HCT116 (cell line): ENCODE data around the gene NOS2. TPM values are rescaled to one million over a fixed set of nuclear protein-coding genes. Genes with fewer than 3 reads are reported as not detected.
"Not testable (repeated sequence)": the region's sequence is repeated elsewhere in the genome, so short reads cannot be mapped to it uniquely, and the experiment has no call there.

ENCODE experiments used
- ATAC-seq: fragments of 200-7000 bp; cut with Tn5 transposase; 2 replicates; pipeline ENCODE4 v1.9.1; 2020; ENCODE audit warnings: mild to moderate bottlenecking, moderate library complexity
- BruUV-seq: library from RNA; stranded (reverse); fragments of 400-500 nt; replicated peaks from 2 replicates; lab custom pipeline; 2021; lab: Mats Ljungman, UMichigan
- CTCF ChIA-PET: fragments of 300-600 bp; sonication (Branson Sonifier 250); formaldehyde crosslinking; loops from one replicate; lab custom pipeline; 2021; ENCODE audit warnings: antibody characterized with exemption; lab: Charles Lee
- POLR2A ChIA-PET: fragments of 300-600, 350-600 bp; sonication (Branson Sonifier 250); formaldehyde crosslinking; loops from one replicate; lab custom pipeline; 2021; ENCODE audit warnings: antibody characterized with exemption; lab: Charles Lee
- RAD21 ChIA-PET, 2 experiments: fragments of 300-600 bp; sonication (Branson Sonifier 250); formaldehyde crosslinking; loops; one replicate each; lab custom pipeline; 2023; ENCODE audit warnings: low total read pairs in 2 of 2; ENCODE audit not compliant: uncharacterized antibody in 2 of 2, unreplicated experiment in 2 of 2, low non-redundant PET in 1 of 2; lab: Charles Lee
- DNase-seq: peaks from one replicate; pipeline ENCODE4 v3.0.0-alpha.2; 2010; ENCODE audit warnings: low read depth, low spot score
- H2AFZ ChIP-seq: fragments of 200-600 bp; shearing (Covaris generic), sonication (generic); 2 replicates; pipeline ENCODE4 v1.6.1; 2017; ENCODE audit warnings: low read depth, mixed run types, mixed read lengths, antibody characterized with exemption, low read length; ENCODE audit not compliant: poor library complexity, severe bottlenecking
- H3K27ac ChIP-seq: 2 replicates; pipeline ENCODE4 v1.5.1; 2012; ENCODE audit warnings: low read depth, low read length
- H3K27me3 ChIP-seq: fragments of 200-600 bp; sonication (generic); 2 replicates; pipeline ENCODE4 v1.6.1; 2016; ENCODE audit warnings: mixed run types, low read length, mixed read lengths; ENCODE audit not compliant: insufficient read depth
- H3K36me3 ChIP-seq, 2 experiments: fragments of 200-500 bp in 1 of 2; fragments of 200-600 bp in 1 of 2; sonication (Bioruptor generic) in 1 of 2; sonication (generic) in 1 of 2; 2 replicates each; pipeline versions ENCODE4 v1.5.1 to v1.6.1; 2014 to 2016; ENCODE audit warnings: low read length in 2 of 2, inconsistent platforms in 1 of 2, mixed read lengths in 1 of 2, mixed run types in 1 of 2; ENCODE audit not compliant: insufficient read depth in 2 of 2, control insufficient read depth in 1 of 2
- H3K4me1 ChIP-seq, 2 experiments: fragments of 200-600 bp in 1 of 2; sonication (generic) in 1 of 2; 2 replicates each; pipeline versions ENCODE4 v1.5.1 to v1.6.1; 2012 to 2017; ENCODE audit warnings: low read length in 2 of 2, inconsistent platforms in 1 of 2, mild to moderate bottlenecking in 1 of 2, mixed read lengths in 1 of 2, mixed run types in 1 of 2, moderate library complexity in 1 of 2; ENCODE audit not compliant: insufficient read depth in 2 of 2, control insufficient read depth in 1 of 2
- H3K4me2 ChIP-seq: fragments of 200-600 bp; sonication (generic); 2 replicates; pipeline ENCODE4 v1.6.1; 2017; ENCODE audit warnings: mixed run types, low read length, mixed read lengths
- H3K4me3 ChIP-seq, 2 experiments: fragments of 200-600 bp in 1 of 2; sonication (generic) in 1 of 2; replicated peaks in 1 of 2; 2 replicates each; pipeline ENCODE4 v1.5.1; 2011 to 2016; ENCODE audit warnings: low read length in 2 of 2, control low read depth in 1 of 2, low read depth in 1 of 2, mild to moderate bottlenecking in 1 of 2, mixed read lengths in 1 of 2, mixed run types in 1 of 2
- H3K79me2 ChIP-seq: fragments of 200-600 bp; sonication (generic); 2 replicates; pipeline ENCODE4 v1.6.1; 2017; ENCODE audit warnings: mild to moderate bottlenecking, mixed run types, low read length, moderate library complexity, mixed read lengths; ENCODE audit not compliant: insufficient read depth
- H3K9ac ChIP-seq: fragments of 200-600 bp; sonication (generic); 2 replicates; pipeline ENCODE4 v1.6.1; 2016; ENCODE audit warnings: low read length, mixed read lengths
- H3K9me2 ChIP-seq: fragments of 200-600 bp; sonication (generic), shearing (Covaris generic); 2 replicates; pipeline ENCODE4 v1.6.1; 2017; ENCODE audit warnings: mixed run types, mild to moderate bottlenecking, moderate library complexity; ENCODE audit not compliant: insufficient read depth
- H3K9me3 ChIP-seq, 2 experiments: fragments of 200-500 bp in 1 of 2; fragments of 200-600 bp in 1 of 2; sonication (Bioruptor generic) in 1 of 2; sonication (generic) in 1 of 2; 2 replicates each; pipeline ENCODE4 v1.6.1; 2014 to 2017; ENCODE audit warnings: low read length in 2 of 2, mixed read lengths in 2 of 2, inconsistent platforms in 1 of 2, low read depth in 1 of 2, mild to moderate bottlenecking in 1 of 2, mixed run types in 1 of 2, moderate library complexity in 1 of 2; ENCODE audit not compliant: control insufficient read depth in 1 of 2, insufficient read depth in 1 of 2
- H4K20me1 ChIP-seq: fragments of 200-600 bp; sonication (generic), shearing (Covaris generic); 2 replicates; pipeline ENCODE4 v1.6.1; 2017; ENCODE audit warnings: mixed run types, mild to moderate bottlenecking, moderate library complexity; ENCODE audit not compliant: insufficient read depth
- CBX3 ChIP-seq: IDR thresholded peaks from 2 replicates; pipeline ENCODE4 v1.6.1; 2012; ENCODE audit warnings: low read depth
- EGR1 ChIP-seq: IDR thresholded peaks from 2 replicates; pipeline ENCODE4 v1.6.1; 2012; ENCODE audit warnings: low read depth
- ELF1 ChIP-seq: IDR thresholded peaks from 2 replicates; pipeline ENCODE4 v1.6.1; 2012; ENCODE audit warnings: low read depth, borderline replicate concordance
- EZH2 ChIP-seq: fragments of 200-600 bp; sonication (generic); IDR thresholded peaks from 2 replicates; pipeline ENCODE4 v1.6.1; 2017; ENCODE audit warnings: antibody characterized with exemption, mixed run types
- EZH2phosphoT487 ChIP-seq: fragments of 200-600 bp; IDR thresholded peaks from 2 replicates; pipeline ENCODE4 v1.6.1; 2018; ENCODE audit warnings: antibody characterized with exemption, borderline replicate concordance
- JUND ChIP-seq: IDR thresholded peaks from 2 replicates; pipeline ENCODE4 v1.6.1; 2012
- POLR2A ChIP-seq: IDR thresholded peaks from 2 replicates; pipeline ENCODE4 v1.7.0; 2011; ENCODE audit warnings: borderline replicate concordance; ENCODE audit not compliant: insufficient read depth, insufficient read length; ENCODE audit errors: extremely low read depth
- RAD21 ChIP-seq: IDR thresholded peaks from 2 replicates; pipeline ENCODE4 v1.6.1; 2012; ENCODE audit warnings: low read depth, mild to moderate bottlenecking
- SIN3A ChIP-seq: IDR thresholded peaks from 2 replicates; pipeline ENCODE4 v1.6.1; 2012; ENCODE audit warnings: low read depth
- SP1 ChIP-seq: IDR thresholded peaks from 2 replicates; pipeline ENCODE4 v1.6.1; 2012; ENCODE audit warnings: low read depth
- SRF ChIP-seq: IDR thresholded peaks from 2 replicates; pipeline ENCODE4 v1.6.1; 2012; ENCODE audit warnings: low read depth
- TCF7L2 ChIP-seq: IDR thresholded peaks from 2 replicates; pipeline ENCODE4 v1.7.0; 2011; ENCODE audit warnings: borderline replicate concordance, inconsistent platforms; ENCODE audit not compliant: insufficient read depth, insufficient read length; ENCODE audit errors: extremely low read depth
- YY1 ChIP-seq: IDR thresholded peaks from 2 replicates; pipeline ENCODE4 v1.6.1; 2011; ENCODE audit warnings: low read length, low read depth, moderate library complexity, mild to moderate bottlenecking; ENCODE audit not compliant: insufficient replicate concordance; ENCODE audit errors: extremely low read depth
- ZFX ChIP-seq: fragments of 450-650 bp; IDR thresholded peaks from 2 replicates; pipeline ENCODE4 v1.6.1; 2017
- ZNF274 ChIP-seq: fragments of 200-500 bp; sonication (Bioruptor generic); IDR thresholded peaks from 2 replicates; pipeline ENCODE4 v1.6.1; 2014; ENCODE audit warnings: mild to moderate bottlenecking, low read depth, low read length, inconsistent platforms
- intact Hi-C: fragments of 100-400 bp; cut with micrococcal nuclease; formaldehyde crosslinking; loops from 2 replicates; pipeline ENCODE4 v1.10.0; 2022
- total RNA-seq: library from RNA; stranded (reverse); gene quantifications from one replicate; pipeline ENCODE4 v1.2.1, GENCODE V29; 2021; ENCODE audit not compliant: unreplicated experiment
- TF ChIP-seq, protein P1 (sequence below), 3 experiments: fragments of 200-600 bp in 1 of 3; sonication (generic) in 1 of 3; IDR thresholded peaks in 2 of 3; conservative IDR thresholded peaks in 1 of 3; 2 replicates each; pipeline ENCODE4 v1.5.1; 2012 to 2017; ENCODE audit warnings: low read depth in 2 of 3, low read length in 2 of 3, antibody characterized with exemption in 1 of 3, borderline replicate concordance in 1 of 3, control low read depth in 1 of 3, mild to moderate bottlenecking in 1 of 3, mixed read lengths in 1 of 3, mixed run types in 1 of 3, moderate library complexity in 1 of 3; ENCODE audit not compliant: insufficient read depth in 1 of 3
- TF ChIP-seq, protein P2 (sequence below): IDR thresholded peaks from 2 replicates; pipeline ENCODE4 v1.6.1; 2012
- TF ChIP-seq, protein P3 (sequence below): IDR thresholded peaks from 2 replicates; pipeline ENCODE4 v1.6.1; 2012; ENCODE audit warnings: low read depth
- TF ChIP-seq, protein P4 (sequence below): IDR thresholded peaks from 2 replicates; pipeline ENCODE4 v1.6.1; 2012

The NOS2 gene
- total RNA-seq, 1 experiment from 2014 or later, result 0.07 TPM

DNA sequence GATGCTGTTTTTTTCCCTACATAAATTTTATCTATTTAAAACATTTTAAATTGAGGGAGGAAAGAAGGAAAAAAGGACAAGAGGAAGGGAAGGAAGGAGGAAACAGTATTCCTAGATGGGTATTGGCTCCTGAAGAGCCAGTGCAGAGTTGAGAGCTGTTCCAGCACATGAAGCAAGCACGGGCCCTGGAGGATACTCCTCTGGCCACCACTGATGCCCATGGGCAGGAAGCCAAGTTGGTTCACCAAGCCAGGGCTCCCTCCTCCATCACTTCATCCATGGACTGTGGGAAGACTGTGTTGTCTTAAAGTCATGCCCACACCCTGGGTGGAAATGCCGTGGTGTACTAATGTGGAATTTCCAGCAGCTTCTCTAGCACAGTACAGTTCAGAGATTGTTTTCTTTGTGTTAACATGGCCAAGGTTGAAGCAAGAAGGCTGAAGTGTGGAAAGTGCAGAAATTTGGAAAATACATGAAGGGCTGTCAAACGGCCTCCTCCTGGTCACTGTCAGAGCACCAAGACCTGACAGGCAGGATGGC, 23.9 kb upstream of the NOS2 start:
- H3K27ac ChIP-seq, result no peak overlapping the region
- H4K20me1 ChIP-seq, result no peaks in the 10 kb centered on the region
- peaks cover 4% of the 10 kb centered on the region; the same call in 1 of the 2 replicates for H3K27me3 ChIP-seq
- no peaks in the 10 kb centered on the region for H3K9me2 ChIP-seq
- intact Hi-C loops, result no loop called here
- no peak for TF ChIP-seq YY1
- no peak for TF ChIP-seq ZNF274
- no peak for TF ChIP-seq POLR2A
- no peak for TF ChIP-seq SP1
- TF ChIP-seq EZH2phosphoT487, result no peak
- TF ChIP-seq, protein P1, sequence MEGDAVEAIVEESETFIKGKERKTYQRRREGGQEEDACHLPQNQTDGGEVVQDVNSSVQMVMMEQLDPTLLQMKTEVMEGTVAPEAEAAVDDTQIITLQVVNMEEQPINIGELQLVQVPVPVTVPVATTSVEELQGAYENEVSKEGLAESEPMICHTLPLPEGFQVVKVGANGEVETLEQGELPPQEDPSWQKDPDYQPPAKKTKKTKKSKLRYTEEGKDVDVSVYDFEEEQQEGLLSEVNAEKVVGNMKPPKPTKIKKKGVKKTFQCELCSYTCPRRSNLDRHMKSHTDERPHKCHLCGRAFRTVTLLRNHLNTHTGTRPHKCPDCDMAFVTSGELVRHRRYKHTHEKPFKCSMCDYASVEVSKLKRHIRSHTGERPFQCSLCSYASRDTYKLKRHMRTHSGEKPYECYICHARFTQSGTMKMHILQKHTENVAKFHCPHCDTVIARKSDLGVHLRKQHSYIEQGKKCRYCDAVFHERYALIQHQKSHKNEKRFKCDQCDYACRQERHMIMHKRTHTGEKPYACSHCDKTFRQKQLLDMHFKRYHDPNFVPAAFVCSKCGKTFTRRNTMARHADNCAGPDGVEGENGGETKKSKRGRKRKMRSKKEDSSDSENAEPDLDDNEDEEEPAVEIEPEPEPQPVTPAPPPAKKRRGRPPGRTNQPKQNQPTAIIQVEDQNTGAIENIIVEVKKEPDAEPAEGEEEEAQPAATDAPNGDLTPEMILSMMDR (IDR thresholded peaks at IDR 0.05 in 2 of 3, conservative IDR thresholded peaks at IDR 0.05 in 1 of 3; ENCODE audit: borderline replicate concordance in 1 of 3, insufficient read depth in 1 of 3, low read depth in 2 of 3, low read length in 2 of 3), result no peak
- TF ChIP-seq SRF, result no peak
- TF ChIP-seq, protein P2, sequence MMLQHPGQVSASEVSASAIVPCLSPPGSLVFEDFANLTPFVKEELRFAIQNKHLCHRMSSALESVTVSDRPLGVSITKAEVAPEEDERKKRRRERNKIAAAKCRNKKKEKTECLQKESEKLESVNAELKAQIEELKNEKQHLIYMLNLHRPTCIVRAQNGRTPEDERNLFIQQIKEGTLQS, result no peak
- no peak for TF ChIP-seq ZFX
- no peak for TF ChIP-seq TCF7L2
- TF ChIP-seq, protein P3, sequence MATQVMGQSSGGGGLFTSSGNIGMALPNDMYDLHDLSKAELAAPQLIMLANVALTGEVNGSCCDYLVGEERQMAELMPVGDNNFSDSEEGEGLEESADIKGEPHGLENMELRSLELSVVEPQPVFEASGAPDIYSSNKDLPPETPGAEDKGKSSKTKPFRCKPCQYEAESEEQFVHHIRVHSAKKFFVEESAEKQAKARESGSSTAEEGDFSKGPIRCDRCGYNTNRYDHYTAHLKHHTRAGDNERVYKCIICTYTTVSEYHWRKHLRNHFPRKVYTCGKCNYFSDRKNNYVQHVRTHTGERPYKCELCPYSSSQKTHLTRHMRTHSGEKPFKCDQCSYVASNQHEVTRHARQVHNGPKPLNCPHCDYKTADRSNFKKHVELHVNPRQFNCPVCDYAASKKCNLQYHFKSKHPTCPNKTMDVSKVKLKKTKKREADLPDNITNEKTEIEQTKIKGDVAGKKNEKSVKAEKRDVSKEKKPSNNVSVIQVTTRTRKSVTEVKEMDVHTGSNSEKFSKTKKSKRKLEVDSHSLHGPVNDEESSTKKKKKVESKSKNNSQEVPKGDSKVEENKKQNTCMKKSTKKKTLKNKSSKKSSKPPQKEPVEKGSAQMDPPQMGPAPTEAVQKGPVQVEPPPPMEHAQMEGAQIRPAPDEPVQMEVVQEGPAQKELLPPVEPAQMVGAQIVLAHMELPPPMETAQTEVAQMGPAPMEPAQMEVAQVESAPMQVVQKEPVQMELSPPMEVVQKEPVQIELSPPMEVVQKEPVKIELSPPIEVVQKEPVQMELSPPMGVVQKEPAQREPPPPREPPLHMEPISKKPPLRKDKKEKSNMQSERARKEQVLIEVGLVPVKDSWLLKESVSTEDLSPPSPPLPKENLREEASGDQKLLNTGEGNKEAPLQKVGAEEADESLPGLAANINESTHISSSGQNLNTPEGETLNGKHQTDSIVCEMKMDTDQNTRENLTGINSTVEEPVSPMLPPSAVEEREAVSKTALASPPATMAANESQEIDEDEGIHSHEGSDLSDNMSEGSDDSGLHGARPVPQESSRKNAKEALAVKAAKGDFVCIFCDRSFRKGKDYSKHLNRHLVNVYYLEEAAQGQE, result no peak
- TF ChIP-seq JUND, result no peak
- TF ChIP-seq EGR1, result no peak
- TF ChIP-seq CBX3, result no peak
- no peak for TF ChIP-seq SIN3A
- TF ChIP-seq RAD21, result no peak
- TF ChIP-seq EZH2, result no peak
- TF ChIP-seq, protein P4, sequence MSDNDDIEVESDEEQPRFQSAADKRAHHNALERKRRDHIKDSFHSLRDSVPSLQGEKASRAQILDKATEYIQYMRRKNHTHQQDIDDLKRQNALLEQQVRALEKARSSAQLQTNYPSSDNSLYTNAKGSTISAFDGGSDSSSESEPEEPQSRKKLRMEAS, result no peak
- no peak for TF ChIP-seq ELF1
- H3K4me2 ChIP-seq, result no peak overlapping the region
- no TSS peak for BruUV-seq
- no peaks in the 10 kb centered on the region for H3K36me3 ChIP-seq
- H3K9ac ChIP-seq, result no peak overlapping the region
- no peak for DNase-seq
- no peak for ATAC-seq
- ChIA-PET POLR2A (no interaction called here), RAD21 (no interaction called here), CTCF (no interaction called here)
- H3K4me3 ChIP-seq, result no peak overlapping the region
- no peaks in the 10 kb centered on the region for H3K4me1 ChIP-seq
- no peaks in the 10 kb centered on the region for H3K79me2 ChIP-seq
- H3K9me3 ChIP-seq, result no peaks in the 10 kb centered on the region
- no peak overlapping the region for H2AFZ ChIP-seq

DNA sequence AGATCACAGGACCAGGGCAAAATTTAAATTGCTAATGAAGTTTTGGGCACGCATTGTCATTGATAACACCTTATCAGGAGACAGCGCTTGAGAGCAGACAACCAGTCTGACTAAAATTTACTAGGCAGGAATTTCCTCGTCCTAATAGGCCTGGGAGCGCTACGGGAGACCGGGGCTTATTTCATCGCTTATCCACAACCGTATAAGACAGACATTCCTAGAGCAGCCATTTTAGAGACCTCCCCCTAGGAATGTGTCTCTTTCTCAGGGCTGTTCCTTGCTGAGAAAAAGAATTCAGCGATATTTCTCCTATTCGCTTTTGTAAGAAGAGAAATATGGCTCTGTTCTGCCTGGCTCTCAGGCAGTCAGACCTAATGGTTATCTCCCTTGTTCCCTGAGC, 21.8 kb upstream of the NOS2 start:
- BruUV-seq, intact Hi-C loops: not testable (repeated sequence)

More for the DNA sequence above, 21.8 kb upstream of the NOS2 start:
- H3K36me3 ChIP-seq, H3K9me2 ChIP-seq, H3K4me2 ChIP-seq, H3K9ac ChIP-seq, ATAC-seq, H3K27me3 ChIP-seq, DNase-seq, H3K79me2 ChIP-seq, H4K20me1 ChIP-seq, H3K27ac ChIP-seq, POLR2A ChIA-PET, RAD21 ChIA-PET, H2AFZ ChIP-seq, H3K4me1 ChIP-seq, CTCF ChIA-PET, H3K4me3 ChIP-seq, H3K9me3 ChIP-seq: not testable (repeated sequence)
